A549 (cell line): ENCODE data around the gene SLIT3.

Experiments
- ESRRA ChIP-seq: fragments of 150-350 bp; IDR thresholded peaks from 2 replicates; pipeline ENCODE4 v1.6.1; 2014; ENCODE audit warnings: mild to moderate bottlenecking, low read length, borderline replicate concordance
- POLR2A ChIP-seq: IDR thresholded peaks from 2 replicates; pipeline ENCODE4 v1.6.1; 2012; ENCODE audit warnings: mild to moderate bottlenecking, low read length
- TF ChIP-seq, protein P1 (sequence below): fragments of 200-600 bp; sonication (generic); IDR thresholded peaks from 2 replicates; pipeline ENCODE4 v1.6.1; 2016; ENCODE audit warnings: antibody characterized with exemption, mild to moderate bottlenecking, moderate library complexity
- TF ChIP-seq, protein P2 (sequence below): fragments of >200 bp; sonication (Bioruptor Twin); formaldehyde crosslinking; IDR thresholded peaks from 3 replicates; pipeline ENCODE4 v1.5.1; 2016

GRCh38 chr5:168867241-168867640 lies 433.7 kb downstream of the SLIT3 start:
- TF ChIP-seq, protein P1, sequence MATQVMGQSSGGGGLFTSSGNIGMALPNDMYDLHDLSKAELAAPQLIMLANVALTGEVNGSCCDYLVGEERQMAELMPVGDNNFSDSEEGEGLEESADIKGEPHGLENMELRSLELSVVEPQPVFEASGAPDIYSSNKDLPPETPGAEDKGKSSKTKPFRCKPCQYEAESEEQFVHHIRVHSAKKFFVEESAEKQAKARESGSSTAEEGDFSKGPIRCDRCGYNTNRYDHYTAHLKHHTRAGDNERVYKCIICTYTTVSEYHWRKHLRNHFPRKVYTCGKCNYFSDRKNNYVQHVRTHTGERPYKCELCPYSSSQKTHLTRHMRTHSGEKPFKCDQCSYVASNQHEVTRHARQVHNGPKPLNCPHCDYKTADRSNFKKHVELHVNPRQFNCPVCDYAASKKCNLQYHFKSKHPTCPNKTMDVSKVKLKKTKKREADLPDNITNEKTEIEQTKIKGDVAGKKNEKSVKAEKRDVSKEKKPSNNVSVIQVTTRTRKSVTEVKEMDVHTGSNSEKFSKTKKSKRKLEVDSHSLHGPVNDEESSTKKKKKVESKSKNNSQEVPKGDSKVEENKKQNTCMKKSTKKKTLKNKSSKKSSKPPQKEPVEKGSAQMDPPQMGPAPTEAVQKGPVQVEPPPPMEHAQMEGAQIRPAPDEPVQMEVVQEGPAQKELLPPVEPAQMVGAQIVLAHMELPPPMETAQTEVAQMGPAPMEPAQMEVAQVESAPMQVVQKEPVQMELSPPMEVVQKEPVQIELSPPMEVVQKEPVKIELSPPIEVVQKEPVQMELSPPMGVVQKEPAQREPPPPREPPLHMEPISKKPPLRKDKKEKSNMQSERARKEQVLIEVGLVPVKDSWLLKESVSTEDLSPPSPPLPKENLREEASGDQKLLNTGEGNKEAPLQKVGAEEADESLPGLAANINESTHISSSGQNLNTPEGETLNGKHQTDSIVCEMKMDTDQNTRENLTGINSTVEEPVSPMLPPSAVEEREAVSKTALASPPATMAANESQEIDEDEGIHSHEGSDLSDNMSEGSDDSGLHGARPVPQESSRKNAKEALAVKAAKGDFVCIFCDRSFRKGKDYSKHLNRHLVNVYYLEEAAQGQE = no peak
- TF ChIP-seq, protein P2, sequence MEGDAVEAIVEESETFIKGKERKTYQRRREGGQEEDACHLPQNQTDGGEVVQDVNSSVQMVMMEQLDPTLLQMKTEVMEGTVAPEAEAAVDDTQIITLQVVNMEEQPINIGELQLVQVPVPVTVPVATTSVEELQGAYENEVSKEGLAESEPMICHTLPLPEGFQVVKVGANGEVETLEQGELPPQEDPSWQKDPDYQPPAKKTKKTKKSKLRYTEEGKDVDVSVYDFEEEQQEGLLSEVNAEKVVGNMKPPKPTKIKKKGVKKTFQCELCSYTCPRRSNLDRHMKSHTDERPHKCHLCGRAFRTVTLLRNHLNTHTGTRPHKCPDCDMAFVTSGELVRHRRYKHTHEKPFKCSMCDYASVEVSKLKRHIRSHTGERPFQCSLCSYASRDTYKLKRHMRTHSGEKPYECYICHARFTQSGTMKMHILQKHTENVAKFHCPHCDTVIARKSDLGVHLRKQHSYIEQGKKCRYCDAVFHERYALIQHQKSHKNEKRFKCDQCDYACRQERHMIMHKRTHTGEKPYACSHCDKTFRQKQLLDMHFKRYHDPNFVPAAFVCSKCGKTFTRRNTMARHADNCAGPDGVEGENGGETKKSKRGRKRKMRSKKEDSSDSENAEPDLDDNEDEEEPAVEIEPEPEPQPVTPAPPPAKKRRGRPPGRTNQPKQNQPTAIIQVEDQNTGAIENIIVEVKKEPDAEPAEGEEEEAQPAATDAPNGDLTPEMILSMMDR = no peak
- TF ChIP-seq ESRRA (no peak), POLR2A (no peak)
